Islet of Langerhans (tissue), 1 donor: ENCODE measurements around the gene ARHGEF38.
"Not testable (repeated sequence)": the region's sequence is repeated elsewhere in the genome, so short reads cannot be mapped to it uniquely, and the experiment has no call there.

Experiments
- FAIRE-seq: peaks from one replicate; lab custom pipeline; 2011; peaks lifted over from hg19 to GRCh38; lab: Jason Lieb, UNC

The ARHGEF38 gene

GRCh38 chr4:105657117-105657765, 104.8 kb downstream of the ARHGEF38 start:
- no peak for FAIRE-seq

- no peak for FAIRE-seq
Measured at GRCh38 chr4:105659190-105659589, 106.8 kb downstream of the ARHGEF38 start.

GRCh38 chr4:105661028-105661427, 108.6 kb downstream of the ARHGEF38 start:
- no peak for FAIRE-seq

GRCh38 chr4:105662935-105663675, 110.7 kb downstream of the ARHGEF38 start:
- no peak for FAIRE-seq

- FAIRE-seq = no peak
Measured at GRCh38 chr4:105666693-105667092, 114.3 kb downstream of the ARHGEF38 start.

GRCh38 chr4:105670684-105671083, 118.3 kb downstream of the ARHGEF38 start:
- no peak for FAIRE-seq

- no peak for FAIRE-seq
Measured at GRCh38 chr4:105671301-105671700, 118.9 kb downstream of the ARHGEF38 start.

- no peak for FAIRE-seq
Measured at GRCh38 chr4:105674011-105674410, 121.6 kb downstream of the ARHGEF38 start.

GRCh38 chr4:105677709-105678108, 125.3 kb downstream of the ARHGEF38 start:
- no peak for FAIRE-seq

GRCh38 chr4:105679186-105679585, 126.8 kb downstream of the ARHGEF38 start:
- no peak for FAIRE-seq

GRCh38 chr4:105683038-105683437, 130.6 kb downstream of the ARHGEF38 start:
- FAIRE-seq = no peak

- no peak for FAIRE-seq
Measured at GRCh38 chr4:105686571-105686970, 134.2 kb downstream of the ARHGEF38 start.

GRCh38 chr4:105694812-105695211, 142.4 kb downstream of the ARHGEF38 start:
- not testable (repeated sequence) for FAIRE-seq

GRCh38 chr4:105695832-105696231, 143.4 kb downstream of the ARHGEF38 start:
- FAIRE-seq = not testable (repeated sequence)

GRCh38 chr4:105698607-105699006, 146.2 kb downstream of the ARHGEF38 start:
- FAIRE-seq = no peak

- no peak for FAIRE-seq
Measured at GRCh38 chr4:105707782-105708180, 155.4 kb downstream of the ARHGEF38 start.

- FAIRE-seq = peak; percentile 72
Measured at GRCh38 chr4:105708181-105709080, 156.0 kb downstream of the ARHGEF38 start, which contains the start of the genes GSTCD and INTS12. GSTCD (plus strand) TSS chr4:105708784; CDS start chr4:105717614, 8,830 bp downstream. INTS12 (minus strand) TSS chr4:105708689; CDS start chr4:105700005, 8,684 bp downstream.

GRCh38 chr4:105709081-105709450, 156.6 kb downstream of the ARHGEF38 start:
- FAIRE-seq = no peak

- FAIRE-seq = peak; percentile 21
Measured at GRCh38 chr4:105710012-105710600, 157.7 kb downstream of the ARHGEF38 start.

GRCh38 chr4:105710678-105711077, 158.3 kb downstream of the ARHGEF38 start:
- FAIRE-seq = peak; percentile 69

- FAIRE-seq = no peak
Measured at GRCh38 chr4:105712766-105713165, 160.3 kb downstream of the ARHGEF38 start.

- no peak for FAIRE-seq
Measured at GRCh38 chr4:105714071-105714521, 161.7 kb downstream of the ARHGEF38 start.
